Esophagus mucosa (tissue), 1 donor: ENCODE data around the gene ITGAL. TPM values are rescaled to one million over a fixed set of nuclear protein-coding genes. Genes with fewer than 3 reads are reported as not detected.
"Not testable (repeated sequence)": the region's sequence is repeated elsewhere in the genome, so short reads cannot be mapped to it uniquely, and the experiment has no call there.

Source experiments
- ATAC-seq: fragments of 200-7000 bp; cut with Tn5 transposase; one replicate; pipeline ENCODE4 v1.9.1; 2020
- total RNA-seq: library from RNA; stranded (reverse); gene quantifications from one replicate; pipeline ENCODE4 v1.2.4, GENCODE V29; 2023
- donor health status: DM: yes; HTN: yes; CAD: no.

ITGAL gene
- total RNA-seq, 1 donor from 2014 or later, result 2.0 TPM

DNA sequence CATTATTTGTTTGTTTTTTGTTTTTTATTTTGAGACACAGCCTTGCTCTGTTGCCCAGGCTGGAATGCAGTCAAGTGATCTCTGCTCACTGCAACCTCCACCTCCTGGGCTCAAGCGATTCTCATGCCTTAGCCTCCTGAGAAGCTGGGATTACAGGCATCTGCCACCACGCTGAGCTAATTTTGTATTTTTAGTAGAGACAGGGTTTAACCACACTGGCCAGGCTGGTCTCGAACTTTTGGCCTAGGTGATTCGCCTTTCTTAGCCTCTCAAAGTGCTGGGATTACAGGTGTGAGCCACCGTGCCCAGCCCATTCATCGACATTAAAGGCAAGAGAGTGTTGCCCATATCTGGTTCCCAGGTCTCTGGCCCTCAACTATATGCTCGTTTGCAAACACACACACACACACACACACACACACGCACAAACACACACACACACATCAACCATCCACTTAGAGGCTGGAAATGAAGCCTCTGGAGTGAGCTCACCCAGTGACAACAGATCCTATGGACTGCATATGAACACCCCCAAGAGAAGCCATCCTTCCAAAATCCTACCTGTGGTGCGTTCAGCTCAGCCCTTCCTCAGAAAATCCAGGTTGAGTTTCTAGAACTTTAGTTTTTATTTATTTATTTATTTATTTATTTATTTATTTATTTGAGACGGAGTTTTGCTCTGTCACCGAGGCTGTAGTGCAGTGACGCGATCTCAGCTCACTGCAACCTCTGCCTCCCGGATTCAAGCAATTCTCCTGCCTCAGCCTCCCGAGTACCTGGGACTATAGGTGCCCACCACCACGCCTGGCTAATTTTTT is 14.6 kb upstream of the ITGAL start:
- no peak for ATAC-seq

DNA sequence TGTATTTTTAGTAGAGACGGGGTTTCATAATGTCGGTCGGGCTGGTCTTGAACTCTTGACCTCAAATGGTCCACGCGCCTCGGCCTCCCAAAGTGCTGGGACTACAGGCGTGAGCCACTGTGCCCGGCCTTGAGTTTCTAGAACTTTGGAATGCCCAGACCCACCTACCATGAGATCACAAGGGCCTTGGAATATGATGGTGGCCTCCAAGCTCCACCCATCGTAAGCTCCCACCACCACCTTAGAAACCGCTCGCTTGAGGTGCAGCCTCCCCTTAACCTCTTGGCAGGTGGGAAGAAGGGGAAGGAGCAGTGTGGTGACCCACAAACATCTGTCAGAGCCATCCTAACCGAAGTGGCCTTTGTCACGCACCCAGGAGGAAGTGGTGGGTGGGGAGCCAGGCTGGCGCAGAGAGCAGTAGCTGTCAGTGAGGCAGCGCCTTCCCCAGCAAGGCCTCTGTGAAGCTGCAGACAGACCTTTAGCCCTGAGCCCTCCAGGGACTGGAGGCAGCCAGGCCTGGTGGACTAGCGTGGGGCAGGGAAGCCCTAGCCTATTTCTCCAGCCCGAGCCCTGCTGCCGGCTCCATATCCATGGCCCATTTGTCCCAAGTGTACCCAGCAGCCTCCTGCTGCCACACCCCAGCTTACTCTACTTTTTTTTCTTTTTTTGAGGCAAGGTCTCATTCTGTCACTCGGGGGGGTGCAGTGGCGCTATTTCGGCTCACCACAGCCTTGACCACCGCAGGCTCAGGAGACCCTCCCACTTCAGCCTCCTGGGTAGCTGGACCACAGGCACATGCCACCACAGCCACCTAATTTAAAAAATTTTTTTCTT is 13.8 kb upstream of the ITGAL start:
- ATAC-seq, result peak; percentile 58

DNA sequence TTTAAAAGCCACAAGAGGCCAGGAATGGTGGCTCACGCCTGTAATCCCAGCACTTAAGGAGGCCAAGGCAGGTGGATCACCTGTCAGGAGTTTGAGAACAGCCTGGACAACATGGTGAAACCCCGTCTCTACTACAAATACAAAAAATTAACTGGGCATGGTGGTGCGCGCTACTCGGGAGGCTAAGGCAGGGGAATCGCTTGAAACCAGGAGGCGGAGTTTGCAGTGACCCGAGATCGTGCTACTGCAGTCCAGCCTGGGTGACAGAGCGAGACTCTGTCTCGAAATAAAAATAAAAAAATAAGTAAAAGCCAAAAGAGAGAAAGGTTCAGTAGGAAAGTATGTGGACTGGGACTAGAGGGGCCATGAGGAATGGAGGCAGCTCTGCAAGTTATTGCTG is 13.1 kb upstream of the ITGAL start:
- ATAC-seq, result no peak

DNA sequence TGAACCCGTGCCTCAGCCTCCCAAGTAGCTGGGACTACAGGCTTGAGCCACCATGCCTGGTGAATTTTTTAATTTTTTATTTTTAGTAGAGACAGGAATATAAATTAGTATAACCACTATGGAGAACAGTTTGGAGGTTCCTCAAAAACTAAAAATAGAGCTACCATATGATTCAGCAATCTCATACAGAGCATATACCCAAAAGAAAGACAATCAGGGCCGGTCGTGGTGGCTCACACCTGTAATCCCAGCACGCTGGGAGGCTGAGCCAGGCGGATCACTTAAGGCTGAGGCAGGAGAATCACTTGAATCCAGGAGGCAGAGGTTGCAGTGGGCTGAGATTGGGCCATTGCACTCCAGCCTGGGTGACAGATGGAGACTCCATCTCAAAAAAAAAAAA is 11.1 kb upstream of the ITGAL start:
- not testable (repeated sequence) for ATAC-seq

DNA sequence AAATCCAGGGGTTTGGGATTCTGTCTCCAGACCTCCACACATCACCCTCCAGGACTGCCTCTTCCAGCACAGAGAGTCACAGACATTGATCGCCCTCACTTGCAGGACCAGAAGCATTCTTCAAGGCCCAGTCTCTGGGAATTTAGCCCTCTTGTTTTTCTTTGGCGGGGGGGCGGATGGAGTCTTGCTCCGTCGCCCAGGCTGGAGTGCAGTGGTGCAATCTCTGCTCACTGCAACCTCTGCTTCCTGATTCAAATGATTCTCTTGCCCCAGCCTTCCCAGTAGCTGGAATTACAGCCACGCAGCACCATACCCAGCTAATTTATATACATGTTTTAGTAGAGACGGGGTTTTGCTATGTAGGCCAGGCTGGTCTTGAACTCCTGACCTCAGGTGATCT is 8.5 kb upstream of the ITGAL start:
- no peak for ATAC-seq

DNA sequence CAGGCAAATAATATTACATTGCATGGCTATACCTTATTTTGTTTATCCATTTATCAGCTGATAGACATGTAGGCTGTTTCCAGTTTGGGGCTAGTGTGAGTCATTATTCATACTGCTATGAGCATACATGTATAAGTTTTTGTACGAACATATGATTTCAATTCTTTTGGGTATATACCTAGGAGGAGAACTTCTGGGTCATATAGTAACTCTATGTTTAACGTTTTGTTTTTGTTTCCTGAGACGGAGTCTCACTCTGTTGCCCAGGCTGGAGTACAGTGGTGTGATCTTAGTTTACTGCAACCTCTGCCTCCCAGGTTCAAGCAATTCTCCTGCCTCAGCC is 2.4 kb upstream of the ITGAL start:
- no peak for ATAC-seq

DNA sequence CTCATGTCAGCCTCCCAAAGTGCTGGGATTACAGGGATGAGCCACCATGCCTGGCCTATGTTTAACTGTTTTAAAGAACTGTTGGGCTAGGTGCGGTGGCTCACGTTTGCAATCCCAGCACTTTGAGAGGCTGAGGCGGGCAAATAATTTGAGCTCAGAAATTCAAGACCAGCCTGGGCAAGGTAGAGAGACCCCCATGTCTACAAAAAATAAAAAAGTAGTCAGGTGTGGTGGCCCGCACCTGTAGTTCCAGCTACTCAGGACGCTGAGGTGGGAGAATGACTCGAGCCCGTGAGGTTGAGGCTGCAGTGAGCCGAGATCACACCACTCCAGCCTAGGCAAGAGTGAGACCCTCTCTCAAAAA is 1.9 kb upstream of the ITGAL start:
- no peak for ATAC-seq

DNA sequence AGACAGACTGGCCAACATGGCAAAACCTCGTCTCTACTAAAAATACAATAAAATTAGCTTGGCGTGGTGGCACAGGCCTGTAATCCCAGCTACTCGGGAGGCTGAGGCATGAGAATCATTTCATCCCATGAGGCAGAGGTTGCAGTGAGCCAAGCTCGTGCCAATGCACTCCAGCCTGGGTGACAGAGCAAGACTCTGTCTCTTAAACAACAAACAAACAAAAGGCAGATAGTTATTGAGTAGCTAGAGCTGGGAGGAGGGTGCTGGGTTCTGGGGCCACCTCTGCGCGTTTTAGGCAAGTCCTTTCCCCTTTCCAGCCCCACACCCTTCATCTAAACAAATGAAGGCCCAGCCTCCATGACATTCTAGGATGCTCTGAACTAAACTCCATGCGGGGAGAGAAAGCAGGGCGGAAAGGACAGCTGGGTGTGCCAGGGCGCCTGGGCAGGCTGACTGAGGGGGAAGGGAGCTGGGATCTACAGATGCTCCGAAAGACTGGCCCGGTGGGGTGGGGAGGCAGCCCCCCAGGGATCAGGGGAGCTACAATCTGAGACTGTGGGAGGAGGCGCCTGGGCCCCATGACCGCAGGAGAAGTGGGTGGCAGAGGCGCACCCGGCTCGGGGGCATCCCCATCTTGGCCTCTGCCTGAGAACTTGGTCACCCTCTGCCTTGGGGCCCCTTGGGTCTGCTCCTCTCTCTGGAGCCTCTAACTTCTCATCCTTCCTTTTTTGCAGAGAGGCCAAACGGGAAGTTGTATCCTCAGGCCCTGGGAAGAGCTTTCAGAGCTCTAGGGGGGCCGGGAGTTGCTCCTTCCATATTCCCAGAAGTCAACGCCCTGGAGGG is 910 bp downstream of the ITGAL start:
- ATAC-seq, result peak; percentile 27

DNA sequence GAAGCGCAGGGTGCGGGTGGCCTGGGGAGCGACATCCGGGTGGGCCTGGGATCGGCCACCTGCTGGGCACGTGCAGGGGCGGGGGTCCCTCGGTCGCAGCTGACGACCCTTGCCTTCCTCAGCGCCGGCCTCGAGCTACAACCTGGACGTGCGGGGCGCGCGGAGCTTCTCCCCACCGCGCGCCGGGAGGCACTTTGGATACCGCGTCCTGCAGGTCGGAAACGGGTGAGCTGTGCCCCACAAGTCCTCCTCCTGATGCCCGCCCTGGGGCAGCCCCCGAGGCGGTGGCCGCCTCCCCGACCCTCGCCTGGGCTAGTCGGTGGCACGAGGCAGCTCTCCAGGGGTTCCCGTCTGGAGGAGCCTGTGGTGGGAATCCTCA is 1.5 kb downstream of the ITGAL start:
- ATAC-seq, result no peak

DNA sequence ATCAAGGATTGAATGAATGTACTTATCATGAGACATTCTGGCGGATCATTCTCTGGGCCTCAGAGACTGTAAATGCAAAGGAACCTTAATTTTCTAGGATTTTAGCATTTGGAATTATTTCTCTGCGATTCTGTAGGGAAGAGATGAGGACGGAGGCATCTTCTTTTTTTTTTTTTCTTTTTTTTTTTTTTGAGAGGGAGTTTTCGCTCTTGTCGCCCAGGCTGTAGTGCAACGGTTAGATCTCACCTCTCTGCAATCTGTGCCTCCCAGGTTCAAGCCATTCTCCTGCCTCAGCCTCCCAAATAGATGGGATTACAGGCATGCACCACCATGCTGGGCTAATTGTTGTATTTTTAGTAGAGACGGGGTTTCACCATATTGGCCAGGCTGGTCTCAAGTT is 2.1 kb downstream of the ITGAL start:
- ATAC-seq, result no peak

DNA sequence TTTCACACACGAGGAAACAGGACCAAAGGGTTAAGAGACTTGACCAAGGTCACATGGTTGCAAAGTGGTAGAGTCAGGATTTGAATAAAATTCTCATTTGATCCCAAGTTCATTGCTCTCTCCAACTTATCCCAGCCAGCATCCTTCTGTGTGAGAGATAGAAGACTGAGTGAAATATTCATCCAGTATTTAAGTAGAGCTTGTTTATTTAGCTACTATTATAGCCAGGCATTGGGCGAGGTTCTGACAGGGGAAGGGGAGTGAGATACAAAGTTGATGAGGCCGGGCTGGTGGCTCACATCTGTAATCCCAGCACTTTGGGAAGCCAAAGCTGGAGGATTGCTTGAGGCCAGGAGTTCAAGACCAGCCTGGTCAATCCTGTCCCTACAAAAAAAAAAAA is 4.4 kb downstream of the ITGAL start:
- no peak for ATAC-seq

DNA sequence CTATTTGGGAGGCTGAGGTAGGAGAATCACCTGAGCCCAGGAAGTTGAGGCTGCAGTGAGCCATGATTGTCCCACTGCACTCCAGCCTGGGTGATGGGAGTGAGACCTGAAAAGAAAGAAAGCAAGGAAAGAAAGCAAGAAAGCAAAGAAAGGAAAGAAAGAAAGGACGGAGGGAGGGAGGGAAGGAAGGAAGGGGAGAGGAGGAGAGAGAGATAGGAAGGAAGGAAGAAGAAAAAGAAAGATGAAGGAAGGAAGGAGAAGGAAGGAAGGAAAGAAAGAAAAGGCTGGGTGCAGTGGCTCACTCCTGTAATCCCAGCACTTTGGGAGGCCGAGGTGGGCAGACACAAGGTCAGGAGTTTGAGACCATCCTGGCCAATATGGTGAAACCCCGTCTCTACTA is 5.2 kb downstream of the ITGAL start:
- ATAC-seq, result not testable (repeated sequence)

DNA sequence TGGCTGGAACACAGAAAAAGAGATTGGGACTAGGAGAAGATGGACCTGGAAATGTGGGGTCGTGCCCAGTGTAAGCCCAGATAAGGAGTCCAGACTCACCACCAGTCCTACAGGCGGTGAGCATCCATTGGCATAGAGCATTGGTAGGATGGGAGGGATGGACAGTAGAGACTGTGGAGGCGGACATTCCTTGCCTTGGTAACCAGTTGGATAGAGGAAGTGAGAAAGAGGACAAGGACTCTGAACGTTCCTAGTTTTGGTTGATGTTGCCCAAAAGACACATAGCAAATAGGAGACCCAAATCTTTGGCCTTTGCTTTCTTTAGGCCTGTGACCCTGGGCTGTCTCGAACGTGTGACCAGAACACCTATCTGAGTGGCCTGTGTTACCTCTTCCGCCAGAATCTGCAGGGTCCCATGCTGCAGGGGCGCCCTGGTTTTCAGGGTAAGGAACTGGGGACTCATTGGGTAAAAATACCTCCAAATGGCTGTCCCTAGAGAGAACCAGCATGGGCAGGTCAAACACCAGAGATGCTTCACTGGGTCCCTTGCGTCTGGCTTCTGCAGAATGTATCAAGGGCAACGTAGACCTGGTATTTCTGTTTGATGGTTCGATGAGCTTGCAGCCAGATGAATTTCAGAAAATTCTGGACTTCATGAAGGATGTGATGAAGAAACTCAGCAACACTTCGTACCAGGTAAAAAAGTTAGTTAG is 6.4 kb downstream of the ITGAL start:
- ATAC-seq, result no peak

DNA sequence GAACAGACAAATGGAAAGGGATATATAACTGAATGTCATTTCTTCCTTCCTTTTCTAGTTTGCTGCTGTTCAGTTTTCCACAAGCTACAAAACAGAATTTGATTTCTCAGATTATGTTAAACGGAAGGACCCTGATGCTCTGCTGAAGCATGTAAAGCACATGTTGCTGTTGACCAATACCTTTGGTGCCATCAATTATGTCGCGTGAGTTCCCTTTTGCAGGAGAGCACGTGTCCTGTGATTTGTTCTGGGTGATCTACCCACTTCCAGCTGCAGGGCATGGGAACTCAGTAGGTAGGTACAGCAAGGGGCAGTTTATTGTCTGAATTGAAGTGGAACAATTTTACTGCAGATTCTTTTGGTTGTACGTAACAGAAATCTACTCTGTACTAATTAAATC is 8.8 kb downstream of the ITGAL start:
- ATAC-seq, result no peak

DNA sequence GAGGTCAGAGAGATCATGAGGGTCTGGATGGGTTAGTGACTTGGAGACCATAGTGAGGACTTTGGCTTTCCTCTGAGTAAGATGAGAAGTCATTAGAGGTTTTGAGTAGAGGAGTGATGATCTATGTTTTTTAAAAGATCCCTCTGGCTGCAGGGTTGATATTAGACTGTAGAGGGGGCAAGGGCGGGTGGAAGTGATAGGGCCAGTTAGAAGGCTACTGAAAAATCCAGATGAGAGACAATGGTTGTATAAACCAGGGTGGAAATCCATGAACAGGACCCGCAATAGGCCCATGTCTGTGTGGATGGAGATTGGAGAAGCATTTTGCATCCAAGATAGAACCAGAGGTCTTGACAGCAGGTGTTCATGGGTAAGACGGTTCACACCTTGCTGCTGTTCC is 9.8 kb downstream of the ITGAL start:
- no peak for ATAC-seq

DNA sequence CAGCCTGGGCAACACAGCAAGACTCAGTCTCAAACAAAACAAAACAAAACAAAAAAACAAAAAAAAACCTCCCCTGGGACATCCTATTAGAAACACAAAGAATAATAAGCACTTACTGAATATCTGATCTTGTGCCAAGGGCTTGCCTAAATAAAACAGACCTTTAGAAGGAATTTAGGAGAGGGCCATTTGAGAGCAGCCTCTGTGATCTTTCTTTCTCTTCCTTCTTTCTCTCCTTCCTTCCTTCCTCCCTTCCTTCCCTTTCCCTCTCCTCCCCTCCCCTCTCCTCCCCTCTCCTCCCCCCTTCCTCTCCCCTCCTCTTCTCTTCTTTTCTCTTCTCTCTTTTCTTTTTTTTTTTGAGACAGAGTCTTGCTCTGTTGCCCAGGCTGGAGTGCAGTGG is 12.3 kb downstream of the ITGAL start:
- ATAC-seq, result no peak

DNA sequence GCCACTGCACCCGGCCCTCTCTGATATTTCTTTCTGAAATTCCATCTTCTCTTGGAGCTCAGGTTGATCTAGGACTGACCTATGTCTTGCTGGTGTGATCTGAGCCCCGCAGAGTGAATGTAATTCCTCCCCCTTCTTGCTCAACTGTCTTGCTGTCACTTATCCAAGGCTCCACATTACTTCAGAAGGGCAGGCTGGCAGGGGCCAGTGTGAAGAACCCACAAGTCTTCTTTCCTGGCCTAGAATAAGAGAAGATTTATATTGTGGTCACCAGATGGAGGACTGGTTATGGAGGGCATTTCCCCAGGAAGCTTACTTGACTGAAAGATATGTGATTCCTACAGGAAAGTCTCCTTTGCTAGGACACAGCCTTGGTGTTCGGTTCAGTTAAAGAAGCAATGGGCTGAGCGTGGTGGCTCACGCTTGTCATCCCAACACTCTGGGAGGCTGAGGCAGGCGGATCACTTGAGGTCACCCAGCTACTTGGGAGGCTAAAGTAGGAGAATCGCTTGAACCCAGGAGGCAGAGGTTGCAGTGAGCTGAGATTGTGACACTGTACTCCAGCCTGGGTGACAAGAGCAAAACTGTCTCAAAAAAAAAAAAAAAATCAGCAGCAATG is 13.4 kb downstream of the ITGAL start:
- ATAC-seq, result no peak

DNA sequence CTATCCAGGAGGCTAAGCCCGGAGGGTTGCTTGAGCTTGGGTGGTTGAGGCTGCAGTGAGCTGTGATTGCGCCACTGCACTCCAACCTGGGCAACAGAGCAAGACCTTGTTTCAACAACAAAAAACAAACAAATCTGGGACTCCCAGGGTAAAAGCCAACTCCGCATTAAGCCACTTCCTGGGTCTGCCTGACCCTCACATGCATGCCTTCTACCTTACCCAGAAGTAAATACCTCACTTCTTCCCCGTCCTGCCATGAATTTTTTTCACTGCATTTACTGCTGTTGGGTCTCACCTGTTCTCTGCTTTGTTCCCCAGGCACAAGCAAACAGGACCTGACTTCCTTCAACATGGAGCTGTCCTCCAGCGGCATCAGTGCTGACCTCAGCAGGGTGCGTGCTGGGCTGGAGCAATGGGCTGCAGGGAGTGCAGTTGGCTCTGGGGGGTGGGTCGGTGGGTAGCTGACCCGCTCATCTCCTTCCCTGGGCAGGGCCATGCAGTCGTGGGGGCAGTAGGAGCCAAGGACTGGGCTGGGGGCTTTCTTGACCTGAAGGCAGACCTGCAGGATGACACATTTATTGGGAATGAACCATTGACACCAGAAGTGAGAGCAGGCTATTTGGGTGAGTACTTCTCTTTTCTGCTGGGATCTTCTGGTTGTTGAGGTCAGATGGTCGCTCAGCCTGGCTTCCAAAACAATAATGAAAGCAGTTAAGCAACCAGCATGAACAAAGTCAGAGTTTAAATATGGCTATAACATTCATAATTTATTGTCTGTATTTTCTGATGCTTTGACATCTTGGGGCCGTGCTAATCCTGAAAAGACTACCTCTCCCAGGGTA is 16.4 kb downstream of the ITGAL start:
- no peak for ATAC-seq

DNA sequence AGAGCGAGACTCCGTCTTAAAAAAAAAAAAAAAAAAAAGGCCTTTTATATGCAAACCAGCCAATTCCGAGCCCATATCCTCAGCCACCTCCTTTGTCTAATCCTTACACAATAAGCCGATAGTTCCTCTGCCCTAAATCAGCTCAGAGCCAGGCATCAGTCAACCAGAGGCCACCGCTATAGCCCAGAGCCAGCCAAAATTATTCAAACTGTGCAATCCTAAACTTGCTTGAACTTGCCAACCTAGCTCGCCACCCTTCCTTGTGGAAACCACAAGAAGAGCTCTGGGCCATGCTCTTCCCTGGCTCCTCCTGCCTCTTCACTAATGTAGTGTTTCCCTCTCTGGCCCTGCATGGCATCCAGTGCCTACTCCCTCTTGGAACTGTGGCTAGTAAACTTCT is 17.7 kb downstream of the ITGAL start:
- peak; percentile 93 for ATAC-seq

DNA sequence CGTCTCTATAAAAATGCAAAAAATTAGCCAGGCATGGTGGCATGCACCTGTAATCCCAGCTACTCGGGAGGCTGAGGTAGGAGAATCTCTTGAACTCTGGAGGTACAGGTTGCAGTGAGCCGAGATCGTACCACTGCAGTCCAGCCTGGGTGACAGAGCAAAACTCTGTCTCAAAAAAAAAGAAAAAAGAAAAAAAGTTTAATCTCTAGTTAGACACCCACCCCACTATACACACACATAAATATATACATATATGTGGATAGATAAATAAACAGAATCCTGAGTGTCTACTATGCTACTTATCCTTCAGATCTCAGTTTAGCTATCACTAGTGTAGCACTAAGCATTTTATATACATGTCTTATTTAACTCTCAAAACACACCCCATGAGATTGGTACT is 18.7 kb downstream of the ITGAL start:
- no peak for ATAC-seq

DNA sequence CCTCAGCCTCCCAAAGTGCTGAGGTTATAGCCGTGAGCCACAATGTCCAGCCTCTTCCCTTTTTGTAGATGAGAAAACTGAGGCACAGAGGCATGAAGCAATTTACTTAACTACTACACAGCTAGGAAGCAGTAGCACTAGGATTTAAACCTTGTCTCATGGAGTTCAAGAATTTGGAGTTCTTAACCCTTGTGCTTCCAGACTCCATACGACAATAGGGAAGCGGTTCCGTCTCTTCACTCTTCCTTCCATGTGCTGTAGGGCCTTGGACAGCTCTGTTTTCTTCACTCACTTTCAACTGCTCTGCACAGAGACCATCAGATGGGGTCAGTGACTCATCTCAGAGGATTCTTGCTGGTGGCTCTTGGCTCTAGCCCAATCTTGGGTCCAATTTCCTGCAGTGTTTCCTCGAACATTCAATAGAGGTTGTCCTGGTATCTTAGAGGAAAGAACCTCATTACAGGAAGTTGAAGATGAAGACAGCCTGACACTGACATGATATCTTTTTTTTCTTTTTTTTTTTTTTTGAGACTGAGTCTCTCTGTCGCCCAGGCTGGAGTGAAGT is 19.3 kb downstream of the ITGAL start:
- no peak for ATAC-seq
